Measurements from ENCODE around the gene LAMB2. TPM values are rescaled to one million over a fixed set of nuclear protein-coding genes. Genes with fewer than 3 reads are reported as not detected.

LAMB2 gene
- total RNA-seq, result 515 TPM

GRCh38 chr3:49132437-49133225 is at the start of gene LAMB2:
Gene LAMB2, minus strand, starts transcription at chr3:49133050. Its CDS starts 183 bp downstream, at chr3:49132867.
- intact Hi-C loops (cut with DNase I), result no loop called here
- peak; percentile 93 for ATAC-seq
- DNase-seq (ENCODE audit: low spot score), result peak; percentile 86

- ATAC-seq (no peak), DNase-seq (ENCODE audit: low spot score) (no peak)
These were observed 48.5 kb upstream of the LAMB2 start for GRCh38 chr3:49181351-49181750.

GRCh38 chr3:49180116-49180515 is 47.3 kb upstream of the LAMB2 start:
- intact Hi-C loops (cut with DNase I), result no loop called here
- ATAC-seq (no peak), DNase-seq (ENCODE audit: low spot score) (no peak)

More at GRCh38 chr3:49181351-49181750, 48.5 kb upstream of the LAMB2 start:
- intact Hi-C loops (cut with DNase I), result no loop called here

- DNase-seq (ENCODE audit: low spot score) (no peak), ATAC-seq (no peak)
- intact Hi-C loops (cut with DNase I), result loop anchor here (10.0 kb wide), 1 partner anchor 278 kb away; no protein-coding TSS in a partner anchor
These were observed 44.2 kb upstream of the LAMB2 start for GRCh38 chr3:49177073-49177472.

- DNase-seq (ENCODE audit: low spot score) (no peak), ATAC-seq (no peak)
- intact Hi-C loops (cut with DNase I), result loop anchor here (10.0 kb wide), 1 partner anchor 279 kb away; no protein-coding TSS in a partner anchor
These were observed 42.7 kb upstream of the LAMB2 start for GRCh38 chr3:49175530-49175929.

- DNase-seq (ENCODE audit: low spot score) (no peak), ATAC-seq (no peak)
- intact Hi-C loops (cut with DNase I), result loop anchor here (10.0 kb wide), 1 partner anchor 280 kb away; no protein-coding TSS in a partner anchor
These were observed 41.6 kb upstream of the LAMB2 start for GRCh38 chr3:49174397-49174985.

- intact Hi-C loops (cut with DNase I), result loop anchor here (10.0 kb wide), 1 partner anchor 281 kb away; no protein-coding TSS in a partner anchor
- ATAC-seq, result no peak
- DNase-seq (ENCODE audit: low spot score), result no peak
These were observed 40.9 kb upstream of the LAMB2 start for GRCh38 chr3:49173792-49174170.

GRCh38 chr3:49173116-49173791 is 40.4 kb upstream of the LAMB2 start:
- intact Hi-C loops (cut with DNase I), result loop anchor here (10.0 kb wide), 1 partner anchor 282 kb away; no protein-coding TSS in a partner anchor
- ATAC-seq (peak; percentile 5), DNase-seq (ENCODE audit: low spot score) (no peak)

- intact Hi-C loops (cut with DNase I), result loop anchor here (10.0 kb wide), 1 partner anchor 282 kb away; no protein-coding TSS in a partner anchor
- DNase-seq (ENCODE audit: low spot score) (no peak), ATAC-seq (no peak)
These were observed 39.7 kb upstream of the LAMB2 start for GRCh38 chr3:49172551-49173041.

- intact Hi-C loops (cut with DNase I), result loop anchor here (10.0 kb wide), 1 partner anchor 283 kb away; no protein-coding TSS in a partner anchor
- DNase-seq (ENCODE audit: low spot score), result no peak
- ATAC-seq, result peak; percentile 4
These were observed 39.1 kb upstream of the LAMB2 start for GRCh38 chr3:49171775-49172500.

GRCh38 chr3:49171119-49171774 is 38.4 kb upstream of the LAMB2 start, which contains the start of gene KLHDC8B:
Gene KLHDC8B, plus strand, starts transcription at chr3:49171598. Its CDS starts 1,172 bp downstream, at chr3:49172770.
- DNase-seq (ENCODE audit: low spot score), result peak; percentile 90
- peak; percentile 91 for ATAC-seq
- intact Hi-C loops (cut with DNase I), result loop anchor here (10.0 kb wide), 1 partner anchor 284 kb away; no protein-coding TSS in a partner anchor

GRCh38 chr3:49170744-49171118 is 37.9 kb upstream of the LAMB2 start:
- DNase-seq (ENCODE audit: low spot score), result no peak
- no peak for ATAC-seq
- intact Hi-C loops (cut with DNase I), result loop anchor here (10.0 kb wide), 1 partner anchor 284 kb away; no protein-coding TSS in a partner anchor

- DNase-seq (ENCODE audit: low spot score) (no peak), ATAC-seq (no peak)
- intact Hi-C loops (cut with DNase I), result no loop called here
These were observed 34.1 kb upstream of the LAMB2 start for GRCh38 chr3:49166752-49167556.

- intact Hi-C loops (cut with DNase I), result no loop called here
- ATAC-seq (peak; percentile 83), DNase-seq (ENCODE audit: low spot score) (peak; percentile 87)
These were observed 33.2 kb upstream of the LAMB2 start, which contains the start of gene CCDC71 for GRCh38 chr3:49165771-49166751. Gene CCDC71, minus strand, starts transcription at chr3:49166331. Its CDS starts 2,123 bp downstream, at chr3:49164208.

- intact Hi-C loops (cut with DNase I), result no loop called here
- no peak for ATAC-seq
These were observed 32.3 kb upstream of the LAMB2 start for GRCh38 chr3:49164983-49165720.

More at GRCh38 chr3:49164983-49165720, 32.3 kb upstream of the LAMB2 start:
- no peak for DNase-seq (ENCODE audit: low spot score)
